GM12874 (cell line): ENCODE measurements around the gene HS2ST1.

Experiments used
- CTCF ChIP-seq: IDR thresholded peaks from 2 replicates; pipeline ENCODE4 v1.5.1; 2011; ENCODE audit warnings: low read depth, mild to moderate bottlenecking, control low read depth, low read length, moderate library complexity; ENCODE audit not compliant: insufficient read depth

HS2ST1 gene

DNA sequence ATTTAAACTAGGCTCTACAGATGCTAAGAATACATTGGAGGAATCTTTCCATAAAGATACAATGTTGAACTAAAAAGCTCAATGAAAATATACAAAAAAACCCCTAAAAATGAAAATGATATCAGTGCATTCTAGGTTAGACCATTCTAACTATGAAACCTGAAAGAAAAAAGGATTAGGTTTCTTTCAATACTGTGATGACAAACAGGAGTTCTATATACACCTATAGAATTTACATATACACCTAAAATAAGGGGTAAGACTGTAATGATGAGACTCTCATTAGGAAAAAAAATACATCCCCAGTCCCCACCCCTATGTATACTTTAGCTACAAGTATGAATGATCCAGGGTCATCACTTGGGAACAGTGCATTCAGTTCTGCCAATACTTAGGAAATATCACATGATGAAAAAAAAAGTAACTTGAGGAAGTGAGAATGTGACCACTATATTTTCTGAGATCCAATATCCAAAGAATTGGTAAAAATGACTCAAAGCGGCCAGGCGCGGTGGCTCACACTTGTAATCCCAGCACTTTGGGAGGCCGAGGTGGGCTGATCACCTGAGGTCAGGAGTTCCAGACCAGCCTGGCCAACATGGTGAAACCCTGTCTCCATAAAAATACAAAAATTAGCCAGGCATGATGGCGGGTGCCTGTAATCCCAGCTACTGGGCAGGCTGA is 26.8 kb upstream of the HS2ST1 start:
- no peak for TF ChIP-seq CTCF

GRCh38 chr1:86888327-86888726 is 26.1 kb upstream of the HS2ST1 start:
- TF ChIP-seq CTCF: no peak

- TF ChIP-seq CTCF: no peak
These were observed 8.6 kb upstream of the HS2ST1 start for GRCh38 chr1:86905875-86906274.

GRCh38 chr1:86906419-86906818 is 8.0 kb upstream of the HS2ST1 start:
- TF ChIP-seq CTCF: no peak

- no peak for TF ChIP-seq CTCF
These were observed 2.0 kb upstream of the HS2ST1 start for GRCh38 chr1:86912281-86912900.

DNA sequence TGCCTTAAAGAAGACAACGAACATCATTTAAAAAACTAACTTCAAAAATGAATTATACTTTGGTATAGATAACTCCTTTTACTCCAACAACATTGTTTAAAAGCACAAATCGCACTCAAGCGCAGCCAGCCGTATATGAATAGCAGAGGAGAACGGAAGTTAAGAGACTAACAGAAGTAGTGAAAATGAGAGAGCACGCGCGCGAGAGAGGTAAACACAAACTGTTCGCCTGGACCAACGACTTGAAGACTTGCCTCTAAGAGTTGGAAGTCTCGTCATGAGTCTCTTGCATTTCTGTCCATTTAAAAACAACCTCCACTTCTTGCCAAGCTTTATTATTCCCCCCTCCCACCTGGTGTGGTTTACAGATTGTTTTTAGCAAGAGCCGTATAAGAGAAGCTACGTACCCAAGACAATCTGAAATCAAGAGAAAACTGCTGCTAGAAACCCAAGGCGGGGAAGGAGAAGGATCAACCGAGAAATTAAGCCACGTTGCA is 988 bp upstream of the HS2ST1 start:
- TF ChIP-seq CTCF: no peak

- no peak for TF ChIP-seq CTCF
These were observed 387 bp upstream of the HS2ST1 start, which contains the start of gene SELENOF for GRCh38 chr1:86913896-86914600. TSS of gene SELENOF (minus strand) at chr1:86914126. CDS start at chr1:86914111, 15 bp downstream.
